B cell (primary cell): ENCODE results near the gene FAM118B. TPM values are rescaled to one million over a fixed set of nuclear protein-coding genes. Genes with fewer than 3 reads are reported as not detected.

Source experiments
- ATAC-seq: fragments of 200-7000 bp; cut with Tn5 transposase; one replicate; pipeline ENCODE4 v1.10.0; 2021; ENCODE audit warnings: low read depth, mild to moderate bottlenecking, moderate number of reproducible peaks, moderate library complexity
- CTCF ChIA-PET: fragments of 350-600 bp; sonication (Branson Sonifier 250); formaldehyde crosslinking; loops from one replicate; lab custom pipeline; 2021; ENCODE audit warnings: antibody characterized with exemption, inconsistent platforms; lab: Charles Lee
- POLR2A ChIA-PET: fragments of 350-600 bp; sonication (Branson Sonifier 250); formaldehyde crosslinking; loops from one replicate; lab custom pipeline; 2021; ENCODE audit warnings: antibody characterized with exemption; lab: Charles Lee
- DNase-seq: peaks from one replicate; pipeline ENCODE4 v3.0.0; 2013
- H2AFZ ChIP-seq: 2 replicates; pipeline ENCODE4 v1.6.1; 2012; ENCODE audit warnings: mild to moderate bottlenecking, low read depth, low read length; ENCODE audit not compliant: insufficient read depth, poor library complexity, severe bottlenecking
- H3K27ac ChIP-seq, 2 donors: 1 replicate in 1 of 2; 2 replicates in 1 of 2; pipeline ENCODE4 v1.5.1; 2012 to 2013; ENCODE audit warnings: low read length in 2 of 2, mild to moderate bottlenecking in 2 of 2, moderate library complexity in 1 of 2
- H3K27me3 ChIP-seq, 4 experiments: fragments of 200-600 bp in 1 of 4; sonication (generic) in 1 of 4; replicated peaks in 1 of 4; 1 replicate in 2 of 4; 2 replicates in 2 of 4; pipeline versions ENCODE4 v1.6.1 to v1.7.0; 2013 to 2016; ENCODE audit warnings: low read length in 3 of 4, mild to moderate bottlenecking in 2 of 4, mixed read lengths in 1 of 4, moderate library complexity in 1 of 4; ENCODE audit not compliant: insufficient read depth in 4 of 4, control insufficient read depth in 3 of 4; ENCODE audit errors: control extremely low read depth in 1 of 4
- H3K36me3 ChIP-seq, 2 experiments: replicated peaks in 1 of 2; 1 replicate in 1 of 2; 2 replicates in 1 of 2; pipeline versions ENCODE4 v1.6.1 to v1.7.1; 2013; ENCODE audit warnings: low read length in 1 of 2; ENCODE audit not compliant: insufficient read depth in 2 of 2, control insufficient read depth in 1 of 2; ENCODE audit errors: control extremely low read depth in 1 of 2, extremely low read depth in 1 of 2
- H3K4me1 ChIP-seq, 2 donors: fragments of 200-600 bp in 1 of 2; sonication (generic) in 1 of 2; 1 replicate in 1 of 2; 2 replicates in 1 of 2; pipeline versions ENCODE4 v1.5.1 to v1.6.1; 2013 to 2017; ENCODE audit warnings: low read length in 2 of 2; ENCODE audit not compliant: control insufficient read depth in 2 of 2, insufficient read depth in 2 of 2
- H3K4me2 ChIP-seq: replicated peaks from 2 replicates; pipeline ENCODE3; 2012; ENCODE audit warnings: mild to moderate bottlenecking, low read depth, low read length; ENCODE audit not compliant: poor library complexity, severe bottlenecking
- H3K4me3 ChIP-seq, 5 experiments: fragments of 200-600 bp in 1 of 5; sonication (generic) in 1 of 5; 1 replicate in 3 of 5; 2 replicates in 2 of 5; pipeline versions ENCODE4 v1.5.1 to v1.7.0; 2011 to 2016; ENCODE audit warnings: low read length in 4 of 5, mild to moderate bottlenecking in 4 of 5, low read depth in 2 of 5, control low read depth in 1 of 5, moderate library complexity in 1 of 5; ENCODE audit not compliant: insufficient read depth in 1 of 5; ENCODE audit errors: control extremely low read depth in 1 of 5, extremely low read depth in 1 of 5
- H3K79me2 ChIP-seq: fragments of 200-600 bp; sonication (generic); one replicate; pipeline ENCODE4 v1.6.0; 2016; ENCODE audit warnings: low read length; ENCODE audit not compliant: control insufficient read depth, insufficient read depth
- H3K9ac ChIP-seq: fragments of 200-600 bp; sonication (generic); 2 replicates; pipeline ENCODE4 v1.6.1; 2017; ENCODE audit warnings: mild to moderate bottlenecking, low read length, moderate library complexity
- H3K9me3 ChIP-seq, 3 donors: one replicate each; pipeline versions ENCODE4 v1.6.1 to v1.7.1; 2013; ENCODE audit warnings: low read length in 2 of 3; ENCODE audit not compliant: control insufficient read depth in 2 of 3, insufficient read depth in 1 of 3; ENCODE audit errors: control extremely low read depth in 1 of 3
- H4K20me1 ChIP-seq: 2 replicates; pipeline ENCODE4 v1.6.0; 2012; ENCODE audit warnings: mild to moderate bottlenecking, low read length; ENCODE audit not compliant: insufficient read depth, control insufficient read depth, poor library complexity, severe bottlenecking
- H3K27ac Mint-ChIP-seq: one replicate; pipeline ENCODE4 v1.8.0; 2021; ENCODE audit warnings: mixed read lengths
- H3K27me3 Mint-ChIP-seq: one replicate; pipeline ENCODE4 v1.8.0; 2021; ENCODE audit warnings: mixed read lengths
- H3K4me1 Mint-ChIP-seq: one replicate; pipeline ENCODE4 v1.8.0; 2021; ENCODE audit warnings: mixed read lengths
- H3K4me3 Mint-ChIP-seq: one replicate; pipeline ENCODE4 v1.8.0; 2021; ENCODE audit warnings: mixed read lengths
- H3K9me3 Mint-ChIP-seq: one replicate; pipeline ENCODE4 v1.8.0; 2022; ENCODE audit warnings: mixed read lengths; ENCODE audit not compliant: insufficient read depth
- EZH2 ChIP-seq: IDR thresholded peaks from 2 replicates; pipeline ENCODE4 v1.6.1; 2012; ENCODE audit warnings: borderline replicate concordance, low read depth, mild to moderate bottlenecking, moderate library complexity, low read length; ENCODE audit not compliant: insufficient read depth, poor library complexity, severe bottlenecking
- WGBS: methylation state at CpG from one replicate; pipeline ENCODE4 v1.1.5; 2013; ENCODE audit warnings: missing lambda C conversion rate; ENCODE audit not compliant: insufficient coverage; 5-methylcytosine and 5-hydroxymethylcytosine counted together
- intact Hi-C: fragments of 100-400 bp; cut with micrococcal nuclease; formaldehyde crosslinking; loops from one replicate; pipeline ENCODE4 v1.10.0; 2022
- polyA plus RNA-seq: library from polyadenylated mRNA; depleted of rRNA; stranded (reverse); fragments of >200 nt; gene quantifications from 2 replicates; pipeline ENCODE4 v1.2.3, GENCODE V29; 2012
- total RNA-seq, 2 donors: library from RNA; stranded (reverse); fragments of 120-200 nt in 1 of 2; gene quantifications; 1 replicate in 1 of 2; 2 replicates in 1 of 2; pipeline versions ENCODE4 v1.2.3 to v1.2.4, GENCODE V29; 2013 to 2022
- TF ChIP-seq, protein P1 (sequence below): fragments of 200-600 bp; IDR thresholded peaks from one replicate; pipeline ENCODE4 v1.8.0; 2022; ENCODE audit warnings: antibody characterized with exemption, mild to moderate bottlenecking

The FAM118B gene
- total and polyA plus RNA-seq, 2 donors (not counting 1 experiment from before 2014, with no cell fraction given), result 7.3 to 14.1 TPM

- CTCF ChIA-PET, result no interaction called here
- Histone ChIP-seq H3K4me1 (no peaks in the 10 kb centered on the region), H3K27ac (no peak overlapping the region), H3K4me3 (no peak overlapping the region), H3K9me3 (no peaks in the 10 kb centered on the region), H3K9ac (no peak overlapping the region), H3K4me2 (no peak overlapping the region), H3K36me3 (no peaks in the 10 kb centered on the region), H4K20me1 (no peaks in the 10 kb centered on the region), H3K27me3 (no peaks in the 10 kb centered on the region), H2AFZ (no peak overlapping the region), H3K79me2 (no peaks in the 10 kb centered on the region)
- 100% methylated on average over 2 of the region's 3 CpGs for WGBS
- no peaks in the 10 kb centered on the region for H3K4me1 Mint-ChIP-seq
- H3K9me3 Mint-ChIP-seq, result no peaks in the 10 kb centered on the region
- DNase-seq (no peak), ATAC-seq (no peak)
- H3K4me3 Mint-ChIP-seq, result no peak overlapping the region
- TF ChIP-seq EZH2, result no peak
- TF ChIP-seq, protein P1, sequence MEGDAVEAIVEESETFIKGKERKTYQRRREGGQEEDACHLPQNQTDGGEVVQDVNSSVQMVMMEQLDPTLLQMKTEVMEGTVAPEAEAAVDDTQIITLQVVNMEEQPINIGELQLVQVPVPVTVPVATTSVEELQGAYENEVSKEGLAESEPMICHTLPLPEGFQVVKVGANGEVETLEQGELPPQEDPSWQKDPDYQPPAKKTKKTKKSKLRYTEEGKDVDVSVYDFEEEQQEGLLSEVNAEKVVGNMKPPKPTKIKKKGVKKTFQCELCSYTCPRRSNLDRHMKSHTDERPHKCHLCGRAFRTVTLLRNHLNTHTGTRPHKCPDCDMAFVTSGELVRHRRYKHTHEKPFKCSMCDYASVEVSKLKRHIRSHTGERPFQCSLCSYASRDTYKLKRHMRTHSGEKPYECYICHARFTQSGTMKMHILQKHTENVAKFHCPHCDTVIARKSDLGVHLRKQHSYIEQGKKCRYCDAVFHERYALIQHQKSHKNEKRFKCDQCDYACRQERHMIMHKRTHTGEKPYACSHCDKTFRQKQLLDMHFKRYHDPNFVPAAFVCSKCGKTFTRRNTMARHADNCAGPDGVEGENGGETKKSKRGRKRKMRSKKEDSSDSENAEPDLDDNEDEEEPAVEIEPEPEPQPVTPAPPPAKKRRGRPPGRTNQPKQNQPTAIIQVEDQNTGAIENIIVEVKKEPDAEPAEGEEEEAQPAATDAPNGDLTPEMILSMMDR, result no peak
- POLR2A ChIA-PET, result no interaction called here
- intact Hi-C loops, result no loop called here
- peaks cover 12% of the 10 kb centered on the region for H3K27me3 Mint-ChIP-seq
- no peak overlapping the region for H3K27ac Mint-ChIP-seq
Measured at GRCh38 chr11:126166413-126166812, 45.2 kb upstream of the FAM118B start.

DNA sequence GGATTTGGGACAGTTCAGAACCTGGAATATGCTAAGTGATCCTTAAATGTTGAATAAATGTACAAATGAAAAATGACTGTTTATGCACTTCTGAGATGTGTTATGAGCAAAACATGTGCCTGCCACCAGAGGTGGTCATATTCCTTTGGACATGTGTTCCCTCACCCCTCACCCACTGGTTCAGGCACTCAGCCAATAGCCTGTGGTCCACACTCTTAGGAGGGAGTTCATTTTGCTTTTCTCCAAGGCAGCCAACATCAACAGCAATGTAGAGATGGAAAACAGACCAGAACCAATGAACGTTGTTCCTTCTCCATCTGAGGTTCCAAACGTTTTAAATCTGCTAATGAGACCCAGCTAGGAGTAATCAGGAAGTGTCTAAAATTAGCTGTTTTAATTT is 44.1 kb upstream of the FAM118B start:
- Histone ChIP-seq H3K79me2 (no peaks in the 10 kb centered on the region), H3K27ac (no peak overlapping the region), H3K4me2 (no peak overlapping the region), H2AFZ (no peak overlapping the region), H3K9ac (no peak overlapping the region), H3K4me3 (no peak overlapping the region), H3K9me3 (no peaks in the 10 kb centered on the region), H3K4me1 (no peaks in the 10 kb centered on the region), H4K20me1 (no peaks in the 10 kb centered on the region), H3K27me3 (no peaks in the 10 kb centered on the region), H3K36me3 (no peaks in the 10 kb centered on the region)
- CTCF ChIA-PET, result no interaction called here
- H3K27me3 Mint-ChIP-seq, result peaks cover 16% of the 10 kb centered on the region
- TF ChIP-seq EZH2, result no peak
- TF ChIP-seq, protein P1, result no peak
- no peaks in the 10 kb centered on the region for H3K4me1 Mint-ChIP-seq
- H3K4me3 Mint-ChIP-seq, result no peak overlapping the region
- ATAC-seq (no peak), DNase-seq (no peak)
- WGBS, result 29% methylated on average over 1 of the region's 2 CpGs
- intact Hi-C loops, result no loop called here
- POLR2A ChIA-PET, result no interaction called here
- no peak overlapping the region for H3K27ac Mint-ChIP-seq
- H3K9me3 Mint-ChIP-seq, result no peaks in the 10 kb centered on the region
